ENCODE measurements around the gene ICAM1.

DNA sequence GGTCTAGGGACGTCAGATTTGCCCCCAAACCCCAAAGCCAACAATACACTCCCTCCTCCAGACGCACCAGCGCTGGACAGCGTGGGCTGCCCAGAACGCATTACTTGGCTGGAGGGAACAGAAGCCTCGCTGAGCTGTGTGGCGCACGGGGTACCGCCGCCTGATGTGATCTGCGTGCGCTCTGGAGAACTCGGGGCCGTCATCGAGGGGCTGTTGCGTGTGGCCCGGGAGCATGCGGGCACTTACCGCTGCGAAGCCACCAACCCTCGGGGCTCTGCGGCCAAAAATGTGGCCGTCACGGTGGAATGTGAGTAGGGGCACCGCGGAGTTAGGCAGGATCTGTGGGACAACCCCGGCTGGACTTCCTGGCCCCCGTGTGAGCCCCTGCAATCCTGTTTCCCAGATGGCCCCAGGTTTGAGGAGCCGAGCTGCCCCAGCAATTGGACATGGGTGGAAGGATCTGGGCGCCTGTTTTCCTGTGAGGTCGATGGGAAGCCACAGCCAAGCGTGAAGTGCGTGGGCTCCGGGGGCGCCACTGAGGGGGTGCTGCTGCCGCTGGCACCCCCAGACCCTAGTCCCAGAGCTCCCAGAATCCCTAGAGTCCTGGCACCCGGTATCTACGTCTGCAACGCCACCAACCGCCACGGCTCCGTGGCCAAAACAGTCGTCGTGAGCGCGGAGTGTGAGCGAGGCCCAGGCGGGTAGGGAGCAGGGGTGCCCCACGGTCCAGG is 22.9 kb downstream of the ICAM1 start:
- TF ChIP-seq, protein P1, sequence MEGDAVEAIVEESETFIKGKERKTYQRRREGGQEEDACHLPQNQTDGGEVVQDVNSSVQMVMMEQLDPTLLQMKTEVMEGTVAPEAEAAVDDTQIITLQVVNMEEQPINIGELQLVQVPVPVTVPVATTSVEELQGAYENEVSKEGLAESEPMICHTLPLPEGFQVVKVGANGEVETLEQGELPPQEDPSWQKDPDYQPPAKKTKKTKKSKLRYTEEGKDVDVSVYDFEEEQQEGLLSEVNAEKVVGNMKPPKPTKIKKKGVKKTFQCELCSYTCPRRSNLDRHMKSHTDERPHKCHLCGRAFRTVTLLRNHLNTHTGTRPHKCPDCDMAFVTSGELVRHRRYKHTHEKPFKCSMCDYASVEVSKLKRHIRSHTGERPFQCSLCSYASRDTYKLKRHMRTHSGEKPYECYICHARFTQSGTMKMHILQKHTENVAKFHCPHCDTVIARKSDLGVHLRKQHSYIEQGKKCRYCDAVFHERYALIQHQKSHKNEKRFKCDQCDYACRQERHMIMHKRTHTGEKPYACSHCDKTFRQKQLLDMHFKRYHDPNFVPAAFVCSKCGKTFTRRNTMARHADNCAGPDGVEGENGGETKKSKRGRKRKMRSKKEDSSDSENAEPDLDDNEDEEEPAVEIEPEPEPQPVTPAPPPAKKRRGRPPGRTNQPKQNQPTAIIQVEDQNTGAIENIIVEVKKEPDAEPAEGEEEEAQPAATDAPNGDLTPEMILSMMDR (IDR thresholded peaks at IDR 0.05): no peak
- no peak for TF ChIP-seq POLR2A (IDR thresholded peaks at IDR 0.05)

Data from ovary (tissue), 3 donors.